Right forelimb (tissue), 1 donor: ENCODE measurements around the gene ARHGEF28.

Experiments
- DNase-seq: peaks from one replicate; pipeline ENCODE4 v3.0.0-alpha.2; 2018

ARHGEF28 gene

DNA sequence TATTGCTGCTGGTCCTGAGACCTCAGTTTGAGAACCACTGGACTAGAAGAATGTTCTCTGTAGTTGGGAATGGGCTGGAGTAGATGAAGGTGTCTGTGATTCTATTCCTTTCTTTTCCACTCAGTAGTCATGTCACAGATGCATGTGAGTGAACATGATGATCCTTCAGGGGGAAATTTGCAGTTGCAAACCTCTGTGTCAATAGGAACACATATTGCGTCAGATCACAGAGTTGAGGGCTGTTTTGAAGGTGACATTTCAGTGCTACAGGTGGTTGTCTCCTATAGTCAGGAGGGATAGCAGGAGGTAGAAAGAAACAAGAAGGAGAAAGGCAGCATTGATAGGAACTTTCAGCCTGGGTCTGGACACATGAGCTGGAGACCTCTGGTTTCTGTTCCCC, 239.3 kb downstream of the ARHGEF28 start:
- DNase-seq = no peak

DNA sequence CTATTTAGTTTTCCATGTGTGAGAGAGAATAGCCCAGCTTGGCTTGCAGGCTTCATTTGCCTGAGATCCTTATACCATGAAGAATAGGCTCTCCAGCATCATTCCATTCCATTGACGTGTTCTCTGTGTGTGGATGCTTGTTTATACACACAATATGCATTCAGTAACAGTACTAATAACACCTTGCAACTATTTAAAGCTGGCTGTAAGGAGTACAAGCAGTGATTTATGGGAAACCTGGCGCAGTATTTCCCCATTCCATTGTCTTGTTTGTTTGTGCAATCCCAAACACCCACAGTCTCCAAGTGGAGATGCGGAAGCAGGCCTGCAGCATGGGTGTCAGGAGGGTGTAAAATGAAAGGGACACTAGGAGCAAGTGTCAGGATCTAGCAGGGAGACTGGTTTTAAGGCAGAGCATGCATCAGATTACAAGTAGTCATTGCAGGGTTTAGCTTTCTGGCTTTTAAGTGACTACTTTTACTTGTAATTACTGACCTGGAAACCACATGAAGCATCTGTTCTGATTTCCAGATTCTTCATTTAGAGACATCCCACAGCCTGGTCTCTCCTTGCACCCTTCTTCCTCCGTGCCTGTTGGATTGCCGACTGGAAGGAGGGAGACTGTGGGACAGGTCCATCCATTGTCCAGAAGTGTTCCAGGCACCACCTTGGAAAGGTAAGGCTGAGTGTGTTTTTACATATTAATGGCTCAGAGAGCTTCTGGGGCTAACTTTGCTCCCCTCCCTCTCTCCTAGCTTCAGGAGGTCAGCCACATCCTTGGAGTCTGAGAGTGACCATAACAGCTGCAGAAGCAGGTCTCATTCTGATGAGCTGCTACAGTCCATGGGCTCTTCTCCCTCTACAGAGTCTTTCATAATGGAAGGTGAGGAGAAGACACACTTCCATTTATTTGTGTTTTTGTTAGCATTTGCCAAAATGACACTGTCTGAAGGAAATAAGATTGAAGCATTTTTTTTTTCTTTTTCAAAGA, 241.6 kb downstream of the ARHGEF28 start:
- DNase-seq = no peak

DNA sequence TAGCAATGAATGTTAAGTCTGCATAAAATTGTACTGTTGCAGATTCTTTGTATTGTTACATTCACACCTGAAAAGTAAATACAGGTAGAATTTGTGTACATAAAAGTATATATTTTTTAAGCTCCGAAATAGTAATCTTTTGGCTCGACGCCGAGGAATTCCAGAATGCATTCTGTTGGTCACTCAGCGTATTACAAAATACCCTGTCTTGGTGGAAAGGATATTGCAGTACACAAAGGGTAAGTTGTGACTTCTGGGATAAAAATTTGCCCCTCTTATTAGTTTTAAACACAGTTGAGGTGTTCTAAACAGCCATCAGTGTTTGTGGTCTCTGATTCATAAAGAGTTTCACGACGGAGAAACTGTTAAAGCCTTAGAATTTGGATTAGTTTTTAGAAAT, 257.6 kb downstream of the ARHGEF28 start:
- DNase-seq = no peak

DNA sequence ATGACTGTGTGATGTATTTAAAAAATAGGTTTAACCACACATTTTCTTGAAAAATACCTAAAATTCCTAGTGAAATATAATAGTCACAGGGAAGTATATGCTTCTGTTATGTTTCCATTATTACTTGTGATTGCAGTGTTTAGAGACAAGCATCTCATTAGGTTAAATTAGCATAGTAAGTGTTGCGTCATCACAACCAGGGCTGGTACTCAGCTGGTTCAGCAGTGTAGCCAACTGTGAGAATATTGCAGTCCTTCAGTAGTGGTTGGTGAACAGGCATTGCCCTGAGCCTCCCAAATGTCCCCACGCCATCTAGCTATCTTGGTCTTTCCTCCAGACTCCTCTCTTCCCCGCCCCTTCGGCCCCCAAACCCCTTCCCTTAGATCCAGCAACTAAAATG, 261.7 kb downstream of the ARHGEF28 start:
- DNase-seq = no peak

DNA sequence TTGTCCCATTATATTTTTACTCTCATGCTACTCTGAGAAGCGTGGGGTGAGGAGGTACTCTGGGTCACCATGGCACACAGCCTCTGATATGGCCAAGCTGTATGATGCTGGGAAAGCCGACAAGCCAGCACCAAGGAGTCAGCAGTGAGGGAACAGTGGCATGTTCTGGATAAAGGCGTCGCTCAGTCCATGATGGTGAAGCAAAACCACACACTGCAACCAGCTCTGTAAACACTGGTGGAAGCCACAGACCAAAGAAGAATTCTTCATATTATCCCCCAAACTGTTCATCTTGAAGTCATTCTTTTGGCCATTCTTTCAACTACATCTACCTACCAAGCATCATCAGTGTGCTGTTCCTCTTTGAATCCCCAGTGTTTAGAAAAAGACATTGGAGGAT, 264.6 kb downstream of the ARHGEF28 start:
- no peak for DNase-seq

DNA sequence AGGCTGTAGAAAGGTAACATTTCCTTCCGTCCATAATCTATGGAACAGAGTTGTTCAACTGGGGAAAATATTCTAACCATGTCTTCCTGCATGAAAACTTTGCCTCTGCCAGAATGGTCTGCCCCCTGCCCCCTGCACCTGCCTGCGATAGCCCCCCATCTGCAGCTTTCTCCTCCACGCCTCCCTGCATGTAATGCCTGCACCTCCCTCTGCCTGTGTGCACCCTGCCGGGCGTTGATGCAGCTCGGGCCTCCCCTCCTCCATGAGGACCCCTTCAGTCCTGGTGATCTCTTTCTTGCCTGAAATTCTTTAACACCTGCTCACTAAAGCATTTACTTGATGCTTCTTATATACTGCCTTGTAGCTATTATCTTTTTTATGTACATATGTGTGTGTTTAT, 266.2 kb downstream of the ARHGEF28 start:
- no peak for DNase-seq

DNA sequence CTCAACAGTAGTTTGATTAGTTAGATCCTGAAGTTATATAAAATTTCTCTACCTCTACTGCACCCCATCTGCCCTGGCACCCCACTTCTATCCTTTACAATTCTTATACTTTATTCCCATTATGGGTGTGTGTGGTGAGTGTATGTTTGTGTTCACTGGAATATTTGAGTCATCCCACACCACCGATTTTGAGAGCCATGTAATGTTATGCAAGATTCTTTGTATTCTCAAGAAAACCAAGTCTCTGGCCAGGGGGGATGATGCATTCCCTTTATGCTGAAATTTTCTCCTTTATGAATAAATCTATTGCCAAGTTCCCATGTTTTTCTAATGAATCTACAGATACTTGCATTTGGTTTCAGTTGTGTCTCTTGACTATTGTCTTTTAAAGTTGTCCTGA, 266.8 kb downstream of the ARHGEF28 start:
- DNase-seq = no peak

DNA sequence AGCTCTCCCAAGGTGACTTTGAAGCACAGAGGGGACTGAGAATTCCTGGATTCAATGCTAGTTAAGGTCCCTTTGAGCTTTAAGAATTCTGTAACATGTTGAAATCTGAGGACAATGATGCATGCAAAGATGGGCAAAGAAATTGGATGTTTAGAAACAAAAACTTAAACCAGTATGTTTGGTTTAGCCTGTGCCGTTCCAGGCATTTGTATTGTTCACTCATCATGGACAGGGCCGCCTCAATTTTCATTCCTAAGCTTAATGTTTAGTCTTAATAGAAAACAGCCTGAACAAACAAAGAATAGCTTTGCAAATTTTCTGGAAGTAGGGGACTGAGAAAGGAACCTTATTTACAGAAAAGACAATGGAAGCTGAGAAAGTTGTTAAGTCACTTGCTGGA, 267.8 kb downstream of the ARHGEF28 start:
- no peak for DNase-seq

DNA sequence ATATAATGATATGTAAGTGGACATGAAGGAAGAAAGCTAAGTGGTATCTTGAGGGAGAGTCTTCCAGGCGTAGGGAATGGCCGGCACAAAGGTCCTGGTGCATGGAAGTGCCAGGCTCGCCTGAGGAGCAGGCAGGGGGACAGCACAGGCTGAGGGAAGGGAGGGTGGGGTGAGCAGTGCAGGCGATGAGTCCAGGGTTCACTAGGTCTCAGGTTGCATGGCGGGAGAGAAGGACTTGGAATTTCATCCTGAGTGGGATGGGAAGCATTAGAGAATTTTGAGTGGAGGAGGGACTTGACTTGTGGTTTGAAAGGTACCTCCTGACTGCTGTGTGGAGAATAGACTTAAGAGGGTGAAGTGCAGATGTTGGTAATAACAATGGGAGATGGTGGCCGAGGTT, 268.9 kb downstream of the ARHGEF28 start:
- no peak for DNase-seq

DNA sequence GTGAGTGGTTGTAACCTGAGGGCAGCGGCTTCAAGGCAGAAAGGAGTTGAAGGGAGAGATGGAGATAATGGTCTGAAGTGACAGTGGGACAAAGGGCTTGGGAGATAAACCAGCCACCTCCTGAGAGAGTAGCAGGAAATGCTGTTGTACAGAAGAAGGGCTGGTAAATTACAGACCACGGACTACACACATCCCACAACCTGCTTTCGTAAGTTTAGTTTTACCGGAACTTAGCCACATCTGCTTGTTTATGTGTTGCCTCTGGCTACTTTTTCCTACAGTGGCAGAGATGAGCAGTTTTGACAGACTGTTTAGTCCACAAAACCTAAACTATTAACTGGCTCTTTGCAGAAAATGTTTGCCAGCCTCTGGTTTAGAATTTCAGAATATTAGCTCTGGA, 269.5 kb downstream of the ARHGEF28 start:
- DNase-seq = no peak

DNA sequence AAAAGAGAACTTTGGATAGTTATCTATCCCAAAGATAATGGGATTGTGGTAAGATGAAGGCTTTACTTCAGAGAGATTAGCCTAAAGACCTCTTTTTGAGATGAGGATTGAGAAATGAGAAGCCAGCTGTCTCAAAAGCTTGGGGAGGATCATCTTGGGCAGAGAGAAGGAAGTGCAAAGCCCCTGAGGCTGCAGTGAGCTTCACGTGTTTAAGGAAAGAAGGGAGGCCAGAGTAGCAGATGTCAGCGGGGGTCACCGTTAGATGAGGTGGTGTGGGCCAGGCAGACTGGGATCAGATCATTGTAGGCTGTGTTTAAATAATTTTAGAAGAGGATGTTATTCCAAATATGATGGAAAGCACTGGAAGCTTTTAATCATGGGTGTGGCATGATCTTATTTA, 270.1 kb downstream of the ARHGEF28 start:
- DNase-seq = no peak

DNA sequence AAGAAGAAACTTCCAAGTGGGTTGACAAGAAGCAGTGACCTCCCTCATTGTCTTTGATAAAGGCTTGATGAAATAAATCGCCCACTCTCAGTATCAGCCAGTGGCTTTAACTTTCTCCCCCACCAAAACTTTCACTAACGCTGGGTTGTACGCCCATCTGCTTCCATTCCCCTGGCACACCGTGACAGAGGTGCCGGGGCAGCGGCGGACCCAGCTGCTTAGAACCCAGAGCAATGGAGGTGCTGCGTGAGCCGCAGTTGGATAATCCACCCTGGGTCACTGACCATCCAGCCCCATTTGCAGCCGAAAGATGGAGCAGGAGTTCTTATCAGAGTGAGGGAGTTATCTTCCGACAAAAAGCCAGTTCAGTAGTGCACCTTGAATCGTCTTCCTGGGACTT, 270.7 kb downstream of the ARHGEF28 start:
- DNase-seq = no peak

DNA sequence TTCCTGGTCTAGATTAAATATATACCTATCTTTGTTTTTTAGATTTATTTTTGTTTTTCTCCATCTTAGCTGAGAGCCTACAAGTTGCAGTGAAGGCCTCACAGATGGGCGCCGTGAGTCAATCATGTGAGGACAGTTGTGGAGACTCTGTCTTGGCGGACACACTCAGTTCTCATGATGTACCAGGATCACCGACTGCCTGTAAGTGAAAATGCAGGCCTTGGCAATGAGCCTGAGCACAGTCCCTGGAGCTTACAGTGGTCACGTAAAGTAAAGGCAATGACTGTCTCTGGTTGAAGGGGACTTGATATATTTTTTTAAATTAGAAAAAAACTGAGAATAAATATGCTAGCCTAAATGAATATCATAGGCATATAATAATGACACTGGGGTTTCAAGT, 271.9 kb downstream of the ARHGEF28 start:
- DNase-seq = no peak

DNA sequence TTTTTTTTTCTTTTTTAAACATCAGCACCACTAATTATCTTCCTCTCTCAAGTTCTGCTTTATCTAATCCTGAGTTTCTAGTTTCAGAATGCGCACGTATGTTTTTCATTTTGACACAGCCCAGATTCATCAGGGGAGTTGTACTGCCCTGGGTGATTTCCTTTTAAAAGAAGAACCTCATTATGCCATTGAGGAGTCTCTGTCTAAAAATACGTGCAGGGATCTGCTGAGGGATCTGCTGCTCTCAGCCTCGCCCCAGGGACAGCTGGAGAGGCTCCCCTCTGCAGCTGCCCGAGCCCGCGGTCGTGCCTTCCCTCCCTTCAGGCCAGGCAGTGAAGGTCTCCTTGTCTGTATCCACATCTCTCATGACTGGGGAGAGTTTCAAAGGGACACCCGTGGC, 273.1 kb downstream of the ARHGEF28 start:
- no peak for DNase-seq

DNA sequence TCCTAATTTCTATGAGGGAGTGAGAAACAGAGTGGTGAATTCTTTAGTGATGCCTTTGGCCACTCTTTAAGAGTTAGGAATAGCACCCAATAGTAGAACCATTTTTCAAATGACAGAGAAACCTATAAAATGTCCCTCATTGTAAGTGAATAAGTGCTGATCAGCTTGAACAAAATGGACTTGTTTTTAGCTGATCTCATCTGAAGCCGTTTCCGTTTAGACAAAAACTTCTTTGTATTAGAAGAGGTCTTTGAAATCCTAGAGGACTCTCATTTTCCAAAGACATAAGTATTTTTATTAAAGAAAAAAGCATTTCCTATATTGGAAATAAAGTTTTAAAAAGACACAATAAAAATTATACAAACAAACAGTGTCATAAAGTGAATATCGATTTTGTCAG, 273.9 kb downstream of the ARHGEF28 start:
- no peak for DNase-seq

DNA sequence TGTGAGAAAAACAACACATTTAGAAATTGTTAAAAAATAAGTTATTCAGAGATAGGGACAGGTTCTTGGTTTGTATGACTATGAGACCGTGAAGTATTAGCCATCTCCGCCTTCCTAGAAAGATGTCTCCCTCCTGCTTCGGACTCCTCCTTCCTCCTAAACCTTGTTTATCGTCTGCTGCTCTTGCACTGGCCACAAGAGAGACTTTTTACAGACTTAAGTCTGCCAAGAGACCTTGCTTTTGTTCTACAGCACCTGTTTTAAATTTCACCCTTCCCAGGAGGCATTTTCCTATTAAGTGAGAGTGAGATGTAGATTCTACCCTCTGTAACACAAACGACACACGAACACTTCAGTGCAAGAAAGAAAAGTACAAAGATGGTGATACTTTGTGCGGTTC, 274.6 kb downstream of the ARHGEF28 start:
- DNase-seq = no peak

DNA sequence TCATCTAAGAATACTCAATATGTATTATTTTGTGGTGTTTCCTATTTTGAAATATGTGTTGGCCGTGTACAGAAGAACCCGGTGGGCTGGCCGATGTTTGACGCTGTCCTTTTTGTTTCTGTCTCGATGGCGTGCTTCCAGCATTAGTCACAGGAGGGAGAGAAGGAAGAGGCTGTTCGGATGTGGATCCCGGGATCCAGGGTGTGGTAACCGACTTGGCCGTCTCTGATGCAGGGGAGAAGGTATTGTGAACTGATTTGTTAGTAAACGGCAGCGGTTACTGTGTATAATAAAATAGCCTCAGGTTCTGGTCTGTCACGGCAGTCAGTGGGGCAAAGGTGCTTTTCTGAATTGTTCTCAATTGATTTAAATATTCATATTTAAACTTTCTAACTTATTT, 275.0 kb downstream of the ARHGEF28 start:
- DNase-seq = no peak

DNA sequence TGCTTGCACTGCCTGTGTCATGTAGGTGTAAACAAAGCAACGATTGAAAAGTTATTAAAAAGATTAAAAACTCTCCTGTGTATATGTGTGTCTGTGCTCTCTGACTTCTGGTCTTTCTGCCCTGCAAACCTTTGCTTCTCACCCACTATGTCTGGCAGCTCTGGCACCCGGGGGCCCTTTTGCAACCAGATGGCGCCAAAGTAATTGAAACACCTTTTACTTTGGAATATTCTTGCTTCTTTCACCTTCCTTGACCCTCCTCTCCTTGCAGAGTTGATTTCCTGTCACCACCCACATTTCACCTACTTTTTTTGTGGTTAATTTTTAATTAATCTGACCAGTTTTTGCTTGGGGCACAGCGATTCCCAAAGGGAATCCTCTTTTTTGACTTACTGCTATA, 275.5 kb downstream of the ARHGEF28 start:
- DNase-seq = no peak

DNA sequence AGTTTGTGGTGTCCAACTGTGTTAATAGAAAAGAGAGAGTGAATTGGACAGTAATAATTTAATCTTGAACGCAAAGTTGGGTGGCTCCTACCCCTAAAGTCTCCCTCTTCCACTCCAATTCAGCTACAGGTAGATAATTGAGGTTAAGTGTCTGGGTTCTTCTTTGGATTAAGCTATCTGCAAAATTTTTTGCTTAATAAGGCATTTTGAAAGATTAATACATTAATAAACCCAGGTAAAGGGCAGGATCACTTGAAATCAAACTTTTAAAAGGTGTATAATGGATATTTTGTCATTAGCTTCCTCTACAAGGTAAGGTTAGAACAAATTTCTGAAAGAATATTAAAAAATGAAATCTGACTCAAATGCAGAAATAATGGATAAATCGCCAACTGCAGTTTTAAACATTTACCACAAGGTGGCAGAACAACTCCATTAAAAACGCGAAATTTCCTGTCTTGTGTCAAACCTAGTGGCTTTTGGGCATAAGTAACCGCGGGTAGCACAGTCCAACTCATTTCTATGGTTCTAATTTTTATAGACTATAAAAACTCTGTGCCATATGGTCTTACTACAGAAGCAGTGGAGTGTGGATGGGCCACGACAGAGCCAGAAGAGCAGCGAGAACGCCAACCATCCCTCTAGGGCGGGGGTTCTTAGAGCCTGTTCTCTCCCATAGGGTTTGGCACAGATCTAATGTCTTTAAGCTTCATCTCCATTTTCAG, 276.5 kb downstream of the ARHGEF28 start:
- DNase-seq = no peak

DNA sequence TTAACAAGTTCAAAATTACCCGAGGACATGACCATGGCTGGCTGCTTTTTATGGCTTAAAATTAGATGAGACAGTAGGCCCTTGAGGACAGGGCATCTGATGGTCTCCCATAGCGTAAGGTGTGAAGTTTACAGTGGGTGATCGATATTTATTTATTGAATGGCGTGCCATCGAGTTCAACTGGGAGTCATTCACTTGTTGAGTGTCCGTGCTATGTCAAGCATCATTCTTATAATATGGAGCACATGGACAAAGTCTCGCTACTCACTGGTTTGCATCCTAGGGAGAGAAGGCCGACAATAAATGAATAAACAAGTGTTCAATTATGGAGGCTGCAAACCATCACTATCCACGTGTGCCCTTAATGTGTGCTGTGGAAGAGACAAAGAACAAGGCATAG, 277.2 kb downstream of the ARHGEF28 start:
- DNase-seq = no peak

DNA sequence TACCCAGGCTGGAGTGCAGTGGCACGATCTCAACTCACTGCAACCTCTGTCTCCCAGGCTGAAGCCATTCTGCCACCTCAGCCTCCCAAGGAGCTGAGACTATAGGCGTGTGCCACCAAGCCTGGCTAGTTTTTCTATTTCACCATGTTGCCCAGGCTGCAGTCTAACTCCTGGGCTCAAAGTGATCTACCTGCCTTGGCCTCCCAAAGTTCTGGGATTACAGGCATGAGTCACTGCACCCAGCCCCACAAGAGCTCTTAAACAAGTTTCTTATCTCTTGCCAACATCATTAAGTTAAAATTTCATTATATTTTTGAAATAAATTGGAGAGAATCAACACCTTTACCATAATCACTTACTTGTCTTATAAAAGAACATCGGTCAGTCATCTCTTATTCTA, 280.3 kb downstream of the ARHGEF28 start:
- DNase-seq = no peak

DNA sequence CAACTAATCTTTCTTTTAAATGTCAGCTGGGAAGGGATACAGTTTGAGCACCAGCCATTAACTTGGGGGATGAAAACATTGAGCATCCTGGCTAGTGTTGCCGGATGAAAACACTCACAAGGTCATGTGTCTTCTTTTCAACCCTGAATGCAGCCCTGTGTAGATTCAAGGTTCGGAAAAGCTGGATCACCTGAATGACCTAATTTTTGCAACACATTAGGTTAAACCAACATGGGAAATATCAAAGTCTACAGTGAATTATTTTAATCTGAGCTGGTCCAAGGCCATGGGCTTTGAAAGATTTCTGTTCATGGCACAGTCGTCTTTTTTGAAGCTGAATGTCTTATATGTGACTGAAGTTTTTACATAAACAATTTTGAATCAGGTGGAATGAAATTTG, 281.2 kb downstream of the ARHGEF28 start:
- no peak for DNase-seq

DNA sequence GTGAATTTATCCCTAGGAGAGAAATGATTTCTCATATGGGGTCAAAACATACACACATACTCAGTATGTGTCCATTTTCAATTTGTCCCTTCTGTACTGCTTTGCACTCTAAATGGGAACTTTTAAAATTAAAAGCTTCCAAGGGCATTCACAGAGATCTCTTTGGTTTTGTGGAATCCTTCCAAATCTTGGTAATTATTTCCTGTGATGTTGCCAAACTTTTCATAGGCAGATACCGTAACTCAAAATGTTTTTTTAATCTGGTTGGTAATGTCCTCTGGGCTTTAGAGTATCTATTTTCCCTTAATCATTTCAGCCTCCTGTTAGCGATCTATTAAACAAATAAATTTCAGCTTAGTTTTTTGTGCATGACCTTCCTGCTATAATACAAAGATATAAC, 282.4 kb downstream of the ARHGEF28 start:
- no peak for DNase-seq

DNA sequence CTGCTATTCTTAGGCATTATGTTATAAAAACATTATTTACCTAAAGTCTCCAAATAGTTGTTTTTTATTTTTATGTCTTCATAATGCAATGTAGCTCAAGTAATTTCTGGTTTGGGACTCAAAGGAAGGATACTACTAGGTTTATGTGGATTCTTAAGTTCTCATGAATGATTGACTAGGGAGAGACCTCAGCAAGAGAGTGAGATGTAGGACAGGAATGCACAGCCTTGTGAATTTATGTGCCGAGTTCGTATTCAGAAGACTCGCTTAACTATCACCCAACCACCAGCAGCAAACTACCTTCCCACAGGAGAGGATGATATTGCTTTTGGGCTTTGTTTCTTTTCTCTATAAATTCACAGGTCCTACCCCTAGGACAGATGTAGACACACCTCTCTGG, 282.9 kb downstream of the ARHGEF28 start:
- no peak for DNase-seq
